ENCODE data around the gene SRSF11.

Gene SRSF11

DNA sequence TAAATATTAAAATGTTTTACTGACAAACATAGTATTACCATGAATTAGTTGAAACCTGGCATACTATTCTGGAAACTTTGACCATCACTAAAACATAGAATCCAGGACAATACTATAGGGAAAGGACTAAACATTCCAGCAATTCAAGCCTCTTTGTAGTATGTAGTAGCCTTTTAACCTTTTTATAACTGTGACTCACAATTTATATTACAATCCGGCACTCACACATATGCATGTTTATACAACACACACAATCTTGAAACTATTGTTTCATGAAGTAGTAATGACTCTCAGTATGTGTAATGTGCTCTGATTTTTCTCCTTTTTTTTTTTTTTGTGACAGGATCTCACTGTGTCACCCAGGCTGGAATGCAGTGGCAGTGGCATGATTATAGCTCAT is 69.0 kb downstream of the SRSF11 start:
- H2AFZ ChIP-seq (ENCODE audit: low read depth, low read length): no peak overlapping the region
- H3K36me3 ChIP-seq (ENCODE audit: insufficient read depth, low read length): peaks cover 26% of the 10 kb centered on the region
- no peaks in the 10 kb centered on the region for H3K27me3 ChIP-seq (ENCODE audit: insufficient read depth, low read length)
- H3K4me1 ChIP-seq (ENCODE audit: insufficient read depth, low read length): peaks cover 8% of the 10 kb centered on the region
- H3K9me3 ChIP-seq (ENCODE audit: low read length): no peaks in the 10 kb centered on the region
- H3K4me3 ChIP-seq (ENCODE audit: low read length): no peak overlapping the region

- no peaks in the 10 kb centered on the region for H3K9me3 ChIP-seq (ENCODE audit: low read length)
- H3K4me1 ChIP-seq (ENCODE audit: insufficient read depth, low read length): peaks cover 13% of the 10 kb centered on the region
- no peaks in the 10 kb centered on the region for H3K27me3 ChIP-seq (ENCODE audit: insufficient read depth, low read length)
- peaks cover 35% of the 10 kb centered on the region for H3K36me3 ChIP-seq (ENCODE audit: insufficient read depth, low read length)
- H3K4me3 ChIP-seq (ENCODE audit: low read length): no peak overlapping the region
- H2AFZ ChIP-seq (ENCODE audit: low read depth, low read length): no peak overlapping the region
Observed at GRCh38 chr1:70293186-70293843, 72.1 kb downstream of the SRSF11 start.

- no peaks in the 10 kb centered on the region for H3K27me3 ChIP-seq (ENCODE audit: insufficient read depth, low read length)
- peaks cover 5% of the 10 kb centered on the region for H3K4me1 ChIP-seq (ENCODE audit: insufficient read depth, low read length)
- H3K9me3 ChIP-seq (ENCODE audit: low read length): no peaks in the 10 kb centered on the region
- no peak overlapping the region for H2AFZ ChIP-seq (ENCODE audit: low read depth, low read length)
- H3K4me3 ChIP-seq (ENCODE audit: low read length): no peak overlapping the region
- H3K36me3 ChIP-seq (ENCODE audit: insufficient read depth, low read length): peaks cover 51% of the 10 kb centered on the region
Observed at GRCh38 chr1:70295749-70296148, 74.6 kb downstream of the SRSF11 start.

DNA sequence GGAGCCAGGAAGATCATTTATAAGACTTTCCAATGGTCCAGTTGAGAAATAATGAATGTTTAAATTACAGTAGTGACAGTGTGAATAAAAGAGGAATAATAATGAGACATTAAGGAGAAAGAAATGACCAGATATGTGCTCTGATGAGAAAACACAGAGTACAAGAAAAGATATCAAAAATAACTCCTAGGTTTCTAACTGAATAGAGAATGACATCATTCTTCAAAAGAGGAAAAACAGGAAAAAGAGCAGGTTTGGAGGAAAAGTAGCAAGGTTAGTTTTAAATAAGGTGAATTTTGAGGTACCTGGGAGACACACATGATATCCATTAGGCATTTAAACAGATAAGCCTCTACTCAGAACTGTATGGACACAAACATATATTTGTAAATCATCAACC is 78.3 kb downstream of the SRSF11 start:
- Histone ChIP-seq H3K9me3 (ENCODE audit: low read length) (no peaks in the 10 kb centered on the region), H3K4me1 (ENCODE audit: insufficient read depth, low read length) (peaks cover 5% of the 10 kb centered on the region), H2AFZ (ENCODE audit: low read depth, low read length) (no peak overlapping the region), H3K4me3 (ENCODE audit: low read length) (no peak overlapping the region), H3K36me3 (ENCODE audit: insufficient read depth, low read length) (peaks cover 36% of the 10 kb centered on the region), H3K27me3 (ENCODE audit: insufficient read depth, low read length) (no peaks in the 10 kb centered on the region)

Measured in neuron (in vitro differentiated cells).